CD4-positive, alpha-beta T cell (primary cell): ENCODE measurements around the gene CCDC186. TPM values are rescaled to one million over a fixed set of nuclear protein-coding genes. Genes with fewer than 3 reads are reported as not detected.

Experiments used
- ATAC-seq: fragments of 200-7000 bp; cut with Tn5 transposase; one replicate; pipeline ENCODE4 v1.10.0; 2022; ENCODE audit warnings: mild to moderate bottlenecking; ENCODE audit not compliant: poor library complexity
- CTCF ChIA-PET: fragments of 350-600 bp; sonication (Branson Sonifier 250); formaldehyde crosslinking; loops from one replicate; lab custom pipeline; 2021; ENCODE audit warnings: antibody characterized with exemption, inconsistent platforms; lab: Charles Lee
- POLR2A ChIA-PET: fragments of 350-600 bp; sonication (Branson Sonifier 250); formaldehyde crosslinking; loops from one replicate; lab custom pipeline; 2021; ENCODE audit warnings: antibody characterized with exemption, inconsistent platforms; lab: Charles Lee
- DNase-seq, 14 experiments: peaks; one replicate each; pipeline ENCODE4 v3.0.0-alpha.2; 2013 to 2020; ENCODE audit warnings: mixed read lengths in 2 of 14
- H3K27ac ChIP-seq, 2 donors: one replicate each; pipeline versions ENCODE4 v1.5.1 to v1.7.0; 2013; ENCODE audit warnings: low read length in 2 of 2, low read depth in 1 of 2, mild to moderate bottlenecking in 1 of 2
- H3K27me3 ChIP-seq, 2 experiments: 1 replicate in 1 of 2; 2 replicates in 1 of 2; pipeline versions ENCODE4 v1.6.1 to v1.7.0; 2013; ENCODE audit warnings: low read length in 2 of 2, control low read depth in 1 of 2, mild to moderate bottlenecking in 1 of 2, moderate library complexity in 1 of 2; ENCODE audit not compliant: insufficient read depth in 2 of 2, control insufficient read depth in 1 of 2
- H3K36me3 ChIP-seq: one replicate; pipeline ENCODE4 v1.6.1; 2013; ENCODE audit warnings: low read length, control low read depth; ENCODE audit not compliant: insufficient read depth
- H3K4me1 ChIP-seq: one replicate; pipeline ENCODE4 v1.6.1; 2013; ENCODE audit warnings: low read length, control low read depth; ENCODE audit not compliant: insufficient read depth
- H3K4me3 ChIP-seq: one replicate; pipeline ENCODE4 v1.5.1; 2013; ENCODE audit warnings: mild to moderate bottlenecking, low read length, moderate library complexity
- H3K9me3 ChIP-seq, 2 experiments: 1 replicate in 1 of 2; 2 replicates in 1 of 2; pipeline versions ENCODE4 v1.6.1 to v1.7.0; 2013; ENCODE audit warnings: low read length in 2 of 2, mild to moderate bottlenecking in 2 of 2, control low read depth in 1 of 2, moderate library complexity in 1 of 2; ENCODE audit not compliant: control insufficient read depth in 1 of 2, insufficient read depth in 1 of 2
- H3K27ac Mint-ChIP-seq: one replicate; pipeline ENCODE4 v1.8.0; 2020; ENCODE audit warnings: mixed read lengths
- H3K27me3 Mint-ChIP-seq: one replicate; pipeline ENCODE4 v1.8.0; 2021; ENCODE audit warnings: mixed read lengths
- H3K36me3 Mint-ChIP-seq: one replicate; pipeline ENCODE4 v1.8.0; 2021; ENCODE audit warnings: low read depth, mixed read lengths
- H3K4me1 Mint-ChIP-seq: one replicate; pipeline ENCODE4 v1.8.0; 2021; ENCODE audit warnings: low read depth, mixed read lengths
- H3K4me3 Mint-ChIP-seq: one replicate; pipeline ENCODE4 v1.8.0; 2020; ENCODE audit warnings: mild to moderate bottlenecking, mixed read lengths
- H3K9me3 Mint-ChIP-seq: one replicate; pipeline ENCODE4 v1.8.0; 2020; ENCODE audit warnings: mixed read lengths
- intact Hi-C, 2 experiments: fragments of 100-400 bp; cut with DNase I in 1 of 2; cut with micrococcal nuclease in 1 of 2; formaldehyde crosslinking; loops; one replicate each; pipeline versions ENCODE4 v1.15.1 to v1.9.0; 2023 to 2025; cut with DNase I, micrococcal nuclease
- total RNA-seq, 174 experiments: library from RNA in 2 of 174; stranded (reverse) in 2 of 174; gene quantifications; one replicate each; pipeline ENCODE4 v1.2.3 and lab custom pipeline; 2021 to 2026
- TF ChIP-seq, protein P1 (sequence below): fragments of 200-600 bp; IDR thresholded peaks from one replicate; pipeline ENCODE4 v1.8.0; 2022; ENCODE audit warnings: antibody characterized with exemption, mild to moderate bottlenecking

Gene CCDC186
- total RNA-seq, 2 experiments from 2014 or later, result 55.0 to 55.9 TPM

DNA sequence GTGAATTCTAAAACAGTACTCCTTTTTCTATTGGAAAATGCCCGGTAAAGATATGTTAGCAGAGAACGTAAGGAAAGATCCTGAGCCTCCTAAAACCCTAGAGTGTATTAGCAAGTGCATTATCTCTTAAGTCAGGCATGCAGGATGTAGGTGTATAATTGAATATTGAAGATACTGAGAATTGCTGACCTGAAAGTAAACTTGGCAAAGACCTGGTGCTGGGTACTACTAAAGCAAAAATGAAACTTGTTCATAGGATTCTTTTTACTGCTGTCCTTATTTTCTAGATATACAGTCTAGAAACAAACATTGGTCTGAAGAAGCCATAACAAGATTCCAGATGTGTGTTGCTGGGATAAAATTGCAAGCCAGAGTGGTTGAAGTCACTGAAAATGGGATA, 46.3 kb upstream of the CCDC186 start:
- Mint-ChIP-seq H3K36me3 (no peaks in the 10 kb centered on the region), H3K9me3 (no peaks in the 10 kb centered on the region), H3K4me1 (no peaks in the 10 kb centered on the region), H3K27me3 (peaks cover 27% of the 10 kb centered on the region), H3K27ac (no peak overlapping the region), H3K4me3 (no peak overlapping the region)
- H3K27me3 ChIP-seq, result no peaks in the 10 kb centered on the region
- CTCF ChIA-PET, result no interaction called here
- no peaks in the 10 kb centered on the region for H3K9me3 ChIP-seq
- TF ChIP-seq, protein P1, sequence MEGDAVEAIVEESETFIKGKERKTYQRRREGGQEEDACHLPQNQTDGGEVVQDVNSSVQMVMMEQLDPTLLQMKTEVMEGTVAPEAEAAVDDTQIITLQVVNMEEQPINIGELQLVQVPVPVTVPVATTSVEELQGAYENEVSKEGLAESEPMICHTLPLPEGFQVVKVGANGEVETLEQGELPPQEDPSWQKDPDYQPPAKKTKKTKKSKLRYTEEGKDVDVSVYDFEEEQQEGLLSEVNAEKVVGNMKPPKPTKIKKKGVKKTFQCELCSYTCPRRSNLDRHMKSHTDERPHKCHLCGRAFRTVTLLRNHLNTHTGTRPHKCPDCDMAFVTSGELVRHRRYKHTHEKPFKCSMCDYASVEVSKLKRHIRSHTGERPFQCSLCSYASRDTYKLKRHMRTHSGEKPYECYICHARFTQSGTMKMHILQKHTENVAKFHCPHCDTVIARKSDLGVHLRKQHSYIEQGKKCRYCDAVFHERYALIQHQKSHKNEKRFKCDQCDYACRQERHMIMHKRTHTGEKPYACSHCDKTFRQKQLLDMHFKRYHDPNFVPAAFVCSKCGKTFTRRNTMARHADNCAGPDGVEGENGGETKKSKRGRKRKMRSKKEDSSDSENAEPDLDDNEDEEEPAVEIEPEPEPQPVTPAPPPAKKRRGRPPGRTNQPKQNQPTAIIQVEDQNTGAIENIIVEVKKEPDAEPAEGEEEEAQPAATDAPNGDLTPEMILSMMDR, result no peak
- POLR2A ChIA-PET, result no interaction called here
- ATAC-seq (no peak), DNase-seq (no peak)
- no peaks in the 10 kb centered on the region for H3K4me1 ChIP-seq
- intact Hi-C loops, result no loop called here
- no peaks in the 10 kb centered on the region for H3K36me3 ChIP-seq
- no peak overlapping the region for H3K4me3 ChIP-seq
- no peak overlapping the region for H3K27ac ChIP-seq

DNA sequence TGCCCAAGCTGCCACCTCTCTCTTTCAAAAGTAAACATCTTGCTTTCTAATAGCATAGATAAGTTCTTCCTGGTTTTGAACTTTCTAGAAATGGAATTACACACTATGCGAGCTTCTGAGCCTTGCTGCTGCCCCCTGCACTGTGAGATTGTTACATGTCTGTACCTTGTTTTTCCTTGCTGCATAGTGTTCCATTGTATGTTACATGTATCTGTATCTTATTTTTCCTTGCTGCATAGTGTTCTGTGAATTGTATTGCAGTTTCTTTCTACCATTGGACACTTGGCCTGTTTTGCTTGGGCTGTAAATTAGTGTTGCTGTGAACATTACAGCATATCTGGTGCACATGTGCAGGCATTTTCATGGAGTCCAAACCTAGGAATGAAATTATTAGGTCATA, 41.0 kb upstream of the CCDC186 start:
- Mint-ChIP-seq H3K27me3 (peaks cover 13% of the 10 kb centered on the region), H3K4me1 (no peaks in the 10 kb centered on the region), H3K36me3 (no peaks in the 10 kb centered on the region), H3K4me3 (no peak overlapping the region), H3K27ac (no peak overlapping the region), H3K9me3 (no peaks in the 10 kb centered on the region)
- ATAC-seq, result no peak
- Histone ChIP-seq H3K4me1 (no peaks in the 10 kb centered on the region), H3K27ac (no peak overlapping the region), H3K27me3 (peaks cover 0 to 4% of the 10 kb centered on the region in 2 experiments), H3K36me3 (no peaks in the 10 kb centered on the region), H3K9me3 (no peaks in the 10 kb centered on the region), H3K4me3 (no peak overlapping the region)
- POLR2A ChIA-PET, result no interaction called here
- DNase-seq, result no peak
- CTCF ChIA-PET, result no interaction called here
- intact Hi-C loops, result no loop called here
- TF ChIP-seq, protein P1, result no peak

DNA sequence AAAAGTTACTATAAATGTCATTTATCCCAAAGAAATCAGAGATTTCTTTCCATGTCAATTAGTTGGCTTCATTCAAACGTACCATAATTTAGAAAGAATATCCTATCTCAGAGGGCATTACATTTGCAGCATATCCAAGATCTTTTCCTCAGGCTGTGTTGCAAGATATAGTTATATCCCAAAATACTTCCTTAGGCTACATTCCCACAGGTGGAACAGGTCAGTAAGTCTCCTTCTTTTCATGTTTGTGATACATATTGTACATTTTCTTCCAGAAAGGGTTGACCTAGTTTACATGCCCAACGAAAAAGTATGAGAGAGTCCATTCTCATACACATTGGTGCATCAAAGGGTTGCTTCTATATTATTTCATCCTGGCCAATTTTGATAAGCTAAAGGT, 38.1 kb upstream of the CCDC186 start:
- ChIA-PET CTCF (no interaction called here), POLR2A (no interaction called here)
- Mint-ChIP-seq H3K4me1 (no peaks in the 10 kb centered on the region), H3K4me3 (no peak overlapping the region), H3K36me3 (no peaks in the 10 kb centered on the region), H3K9me3 (no peaks in the 10 kb centered on the region), H3K27me3 (peaks cover 9% of the 10 kb centered on the region), H3K27ac (no peak overlapping the region)
- H3K27ac ChIP-seq, result no peak overlapping the region
- intact Hi-C loops, result no loop called here
- H3K9me3 ChIP-seq, result no peaks in the 10 kb centered on the region
- no peak overlapping the region for H3K4me3 ChIP-seq
- no peak for DNase-seq
- no peaks in the 10 kb centered on the region for H3K36me3 ChIP-seq
- no peak for ATAC-seq
- TF ChIP-seq, protein P1, result no peak
- peaks cover 0 to 4% of the 10 kb centered on the region in 2 experiments for H3K27me3 ChIP-seq
- H3K4me1 ChIP-seq, result no peaks in the 10 kb centered on the region
